SH-SY5Y (cell line): ENCODE measurements around the gene JAGN1.

Experiments used
- GATA2 ChIP-seq: IDR thresholded peaks from 2 replicates; pipeline ENCODE4 v1.6.1; 2011; ENCODE audit warnings: mild to moderate bottlenecking, low read depth, low read length
- GATA3 ChIP-seq: IDR thresholded peaks from 2 replicates; pipeline ENCODE4 v1.6.1; 2011; ENCODE audit warnings: low read depth, mild to moderate bottlenecking, low read length, moderate library complexity

DNA sequence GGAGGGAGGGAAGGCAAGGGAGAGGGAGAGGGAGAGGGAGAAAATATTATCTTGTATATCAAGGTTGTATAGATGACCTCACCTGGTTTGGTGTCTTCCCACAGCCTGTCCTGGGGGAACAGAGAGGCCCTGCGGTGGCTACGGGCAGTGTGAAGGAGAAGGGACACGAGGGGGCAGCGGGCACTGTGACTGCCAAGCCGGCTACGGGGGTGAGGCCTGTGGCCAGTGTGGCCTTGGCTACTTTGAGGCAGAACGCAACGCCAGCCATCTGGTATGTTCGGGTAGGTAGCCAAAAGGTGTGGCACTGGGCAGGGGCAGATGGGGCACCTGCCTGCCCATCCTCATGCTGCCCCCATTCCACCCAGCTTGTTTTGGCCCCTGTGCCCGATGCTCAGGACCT lies 50.3 kb downstream of the JAGN1 start:
- TF ChIP-seq GATA2, result no peak
- no peak for TF ChIP-seq GATA3
